Breast epithelium (tissue), 3 donors: ENCODE data around the gene CXCR6.

ENCODE experiments used
- CTCF ChIP-seq, 3 donors: fragments of 450-650 bp; IDR thresholded peaks; one replicate each; pipeline ENCODE4 v1.5.1; 2016 to 2017; ENCODE audit warnings: antibody characterized with exemption in 3 of 3, mild to moderate bottlenecking in 3 of 3, moderate library complexity in 3 of 3
- POLR2AphosphoS5 ChIP-seq, 3 donors: sonication (generic); formaldehyde crosslinking; IDR thresholded peaks; one replicate each; pipeline ENCODE4 v1.6.1; 2017; ENCODE audit warnings: antibody characterized with exemption in 3 of 3

GRCh38 chr3:45909542-45909941 lies 33.7 kb upstream of the CXCR6 start:
- no peak for TF ChIP-seq POLR2AphosphoS5 (IDR thresholded peaks at IDR 0.05)
- no peak for TF ChIP-seq CTCF (IDR thresholded peaks at IDR 0.05)
